Upper lobe of left lung (tissue), 6 donors: Measurements from ENCODE around the gene LSM14B. TPM values are rescaled to one million over a fixed set of nuclear protein-coding genes. Genes with fewer than 3 reads are reported as not detected.

ENCODE experiments used
- ATAC-seq, 2 donors: fragments of 200-7000 bp; cut with Tn5 transposase; one replicate each; pipeline ENCODE4 v1.9.1; 2022; ENCODE audit warnings: mild to moderate bottlenecking in 2 of 2, moderate library complexity in 2 of 2; ENCODE audit not compliant: low FRiP score in 2 of 2
- DNase-seq, 2 donors: peaks; one replicate each; pipeline ENCODE4 v3.0.0-alpha.2; 2019 to 2020
- H3K27ac ChIP-seq, 4 donors: fragments of 200-600 bp; sonication (generic); one replicate each; pipeline ENCODE4 v1.5.1; 2016 to 2019
- H3K27me3 ChIP-seq, 4 donors: fragments of 200-600 bp; sonication (generic); one replicate each; pipeline ENCODE4 v1.5.1; 2017 to 2019
- H3K36me3 ChIP-seq, 4 donors: fragments of 200-600 bp; sonication (generic); one replicate each; pipeline ENCODE4 v1.5.1; 2016 to 2019
- H3K4me1 ChIP-seq, 4 donors: fragments of 200-600 bp; sonication (generic); one replicate each; pipeline ENCODE4 v1.5.1; 2018 to 2019
- H3K4me3 ChIP-seq, 4 donors: fragments of 200-600 bp; sonication (generic); one replicate each; pipeline ENCODE4 v1.5.1; 2017 to 2019; ENCODE audit warnings: mild to moderate bottlenecking in 2 of 4, moderate library complexity in 1 of 4
- H3K9me3 ChIP-seq, 4 donors: fragments of 200-600 bp; sonication (generic); one replicate each; pipeline ENCODE4 v1.5.1; 2018 to 2019
- CTCF ChIP-seq, 6 experiments: fragments of 450-650 bp in 4 of 6; fragments of 200-600 bp in 2 of 6; sonication (generic) in 2 of 6; IDR thresholded peaks; one replicate each; pipeline ENCODE4 v1.5.1; 2016 to 2019; ENCODE audit warnings: antibody characterized with exemption in 6 of 6
- EP300 ChIP-seq, 4 donors: sonication (generic); formaldehyde crosslinking; IDR thresholded peaks; one replicate each; pipeline ENCODE4 v1.5.1; 2017; ENCODE audit warnings: antibody characterized with exemption in 4 of 4, control low read depth in 2 of 4
- POLR2A ChIP-seq, 4 donors: fragments of 450-650 bp; IDR thresholded peaks; one replicate each; pipeline ENCODE4 v1.5.1; 2016 to 2017; ENCODE audit warnings: antibody characterized with exemption in 4 of 4, mild to moderate bottlenecking in 2 of 4
- POLR2AphosphoS5 ChIP-seq, 2 donors: sonication (generic); formaldehyde crosslinking; IDR thresholded peaks; one replicate each; pipeline ENCODE4 v1.5.1; 2017; ENCODE audit warnings: antibody characterized with exemption in 2 of 2
- WGBS, 2 donors: methylation state at CpG; one replicate each; pipeline ENCODE4 v1.1.5; 2017 to 2018; 5-methylcytosine and 5-hydroxymethylcytosine counted together
- total RNA-seq, 6 donors: library from RNA; depleted of rRNA in 4 of 6; stranded (reverse); fragments of >200 nt in 4 of 6; gene quantifications; one replicate each; pipeline versions ENCODE4 v1.1.0 to v1.2.1, GENCODE V29; 2016 to 2021
- donor health status: DM: no; HTN: no; CAD: no; lungs with moderate emphysema.
- donor health status: DM: no; HTN: yes; CAD: no; lungs with severe emphysema.

The LSM14B gene
- total RNA-seq, 6 donors from 2014 or later: 27.8 to 46.3 (median 36.4) TPM

DNA sequence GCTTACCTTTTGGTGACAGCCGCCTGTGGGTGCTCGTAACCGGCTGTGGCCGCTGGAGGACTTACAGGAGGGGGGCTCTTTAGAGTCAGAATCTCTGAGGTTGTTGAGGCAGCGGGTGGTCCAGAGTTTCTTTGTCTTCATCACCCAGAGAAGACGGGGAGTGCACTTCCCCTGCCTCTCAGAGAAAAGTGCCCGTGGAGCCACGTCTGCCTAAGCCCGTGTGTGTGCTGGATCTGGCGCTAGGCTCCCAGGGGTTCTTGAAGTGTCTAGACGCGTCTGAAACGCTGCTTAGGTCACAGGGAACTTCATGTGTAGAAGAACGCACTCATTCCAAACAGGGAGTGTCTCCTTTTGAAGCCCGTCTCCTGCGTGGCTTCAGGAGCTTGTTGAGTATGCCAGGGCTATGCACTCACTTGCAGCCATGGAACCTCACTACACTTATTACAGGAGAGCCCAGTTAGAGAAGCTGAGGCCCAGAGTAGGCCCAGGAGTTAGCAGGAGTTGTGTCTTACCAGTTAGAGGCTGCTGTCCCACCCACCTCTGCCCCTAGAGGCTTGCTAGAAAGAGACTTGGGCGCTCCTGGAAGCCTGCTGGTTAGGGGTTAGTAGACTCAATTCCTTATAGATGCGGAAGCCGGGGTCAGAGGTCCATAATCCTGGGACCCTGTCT is 1.3 kb downstream of the LSM14B start:
- WGBS, 2 donors: 41 to 100% methylated on average over 2 to 19 of the region's 19 CpGs

GRCh38 chr20:62126141-62126540 is 3.9 kb downstream of the LSM14B start:
- DNase-seq (peak in 1 of 2 donors; percentile 76), ATAC-seq (no peak)
- H3K27ac ChIP-seq: no peak overlapping the region
- TF ChIP-seq EP300 (IDR thresholded peaks at IDR 0.05) (no peak), CTCF (IDR thresholded peaks at IDR 0.05) (no peak), POLR2A (IDR thresholded peaks at IDR 0.05) (no peak), POLR2AphosphoS5 (IDR thresholded peaks at IDR 0.05) (no peak)
- WGBS, 2 donors: 95 to 96% methylated on average over 20 of the region's 20 CpGs
- H3K27me3 ChIP-seq: no peaks in the 10 kb centered on the region
- H3K36me3 ChIP-seq: peaks cover 37 to 68% (median 56%) of the 10 kb centered on the region in 4 donors
- H3K4me1 ChIP-seq: peaks cover 15 to 18% (median 16%) of the 10 kb centered on the region in 4 donors
- no peak overlapping the region for H3K4me3 ChIP-seq
- H3K9me3 ChIP-seq: no peaks in the 10 kb centered on the region

More for the DNA sequence above, 1.3 kb downstream of the LSM14B start:
- Histone ChIP-seq H3K27me3 (no peaks in the 10 kb centered on the region), H3K4me1 (peaks cover 17 to 23% (median 19%) of the 10 kb centered on the region in 4 donors), H3K36me3 (peaks cover 23 to 43% (median 33%) of the 10 kb centered on the region in 4 donors), H3K9me3 (no peaks in the 10 kb centered on the region), H3K27ac (peak overlapping the region; percentile 35 to 95 (median 84)), H3K4me3 (peak overlapping the region; percentile 76 to 99 (median 91))
- peak in 1 of 2 donors; percentile 36 for DNase-seq
- peak in 1 of 2 donors; percentile 35 for ATAC-seq
- TF ChIP-seq POLR2A (IDR thresholded peaks at IDR 0.05): no peak
- TF ChIP-seq POLR2AphosphoS5 (IDR thresholded peaks at IDR 0.05): no peak
- TF ChIP-seq EP300 (IDR thresholded peaks at IDR 0.05): no peak
- no peak for TF ChIP-seq CTCF (IDR thresholded peaks at IDR 0.05)

- Histone ChIP-seq H3K4me3 (no peak overlapping the region), H3K4me1 (peaks cover 22 to 28% (median 24%) of the 10 kb centered on the region in 4 donors), H3K27me3 (no peaks in the 10 kb centered on the region), H3K27ac (no peak overlapping the region), H3K36me3 (peaks cover 50 to 85% (median 70%) of the 10 kb centered on the region in 4 donors), H3K9me3 (no peaks in the 10 kb centered on the region)
- DNase-seq (no peak), ATAC-seq (no peak)
- WGBS, 2 donors: 92% methylated on average over 6 of the region's 6 CpGs
- TF ChIP-seq POLR2AphosphoS5 (IDR thresholded peaks at IDR 0.05) (no peak), POLR2A (IDR thresholded peaks at IDR 0.05) (no peak), EP300 (IDR thresholded peaks at IDR 0.05) (no peak), CTCF (IDR thresholded peaks at IDR 0.05) (no peak)
Observed at GRCh38 chr20:62127799-62128198, 5.5 kb downstream of the LSM14B start.

DNA sequence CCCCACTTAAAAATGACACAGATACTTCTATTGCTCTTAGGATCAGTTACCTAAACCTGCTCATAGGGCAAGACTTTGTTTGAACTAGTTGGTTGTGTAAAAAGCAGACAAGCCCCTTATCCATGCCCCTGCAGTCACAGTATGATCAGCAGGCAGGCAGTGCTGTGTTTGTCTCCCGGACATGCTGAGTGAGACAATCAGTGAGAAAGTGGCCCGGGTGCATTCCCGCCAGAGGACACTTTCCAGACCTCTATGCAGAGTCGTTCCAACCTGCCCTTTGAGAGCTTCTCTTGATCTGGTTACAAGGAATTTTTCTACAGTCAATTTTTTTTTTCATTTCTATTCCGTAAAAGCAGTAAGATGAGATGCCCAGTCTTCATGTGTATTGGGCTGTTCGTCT is 6.2 kb downstream of the LSM14B start:
- H3K4me1 ChIP-seq: peaks cover 22 to 28% (median 26%) of the 10 kb centered on the region in 4 donors
- no peak for DNase-seq
- H3K27ac ChIP-seq: no peak overlapping the region
- no peaks in the 10 kb centered on the region for H3K9me3 ChIP-seq
- no peak for TF ChIP-seq POLR2AphosphoS5 (IDR thresholded peaks at IDR 0.05)
- TF ChIP-seq EP300 (IDR thresholded peaks at IDR 0.05): no peak
- no peak for TF ChIP-seq POLR2A (IDR thresholded peaks at IDR 0.05)
- no peak for TF ChIP-seq CTCF (IDR thresholded peaks at IDR 0.05)
- peaks cover 50 to 92% (median 76%) of the 10 kb centered on the region in 4 donors for H3K36me3 ChIP-seq
- no peaks in the 10 kb centered on the region for H3K27me3 ChIP-seq
- H3K4me3 ChIP-seq: no peak overlapping the region
- 89 to 91% methylated on average over 6 of the region's 6 CpGs for WGBS, 2 donors
- no peak for ATAC-seq
